ENCODE measurements around the gene ADA.

GRCh38 chr20:44641325-44641724, 10.2 kb downstream of the ADA start:
- TF ChIP-seq POLR2AphosphoS5 (IDR thresholded peaks at IDR 0.05; ENCODE audit: low read depth, low read length): no peak
- TF ChIP-seq, protein P1, sequence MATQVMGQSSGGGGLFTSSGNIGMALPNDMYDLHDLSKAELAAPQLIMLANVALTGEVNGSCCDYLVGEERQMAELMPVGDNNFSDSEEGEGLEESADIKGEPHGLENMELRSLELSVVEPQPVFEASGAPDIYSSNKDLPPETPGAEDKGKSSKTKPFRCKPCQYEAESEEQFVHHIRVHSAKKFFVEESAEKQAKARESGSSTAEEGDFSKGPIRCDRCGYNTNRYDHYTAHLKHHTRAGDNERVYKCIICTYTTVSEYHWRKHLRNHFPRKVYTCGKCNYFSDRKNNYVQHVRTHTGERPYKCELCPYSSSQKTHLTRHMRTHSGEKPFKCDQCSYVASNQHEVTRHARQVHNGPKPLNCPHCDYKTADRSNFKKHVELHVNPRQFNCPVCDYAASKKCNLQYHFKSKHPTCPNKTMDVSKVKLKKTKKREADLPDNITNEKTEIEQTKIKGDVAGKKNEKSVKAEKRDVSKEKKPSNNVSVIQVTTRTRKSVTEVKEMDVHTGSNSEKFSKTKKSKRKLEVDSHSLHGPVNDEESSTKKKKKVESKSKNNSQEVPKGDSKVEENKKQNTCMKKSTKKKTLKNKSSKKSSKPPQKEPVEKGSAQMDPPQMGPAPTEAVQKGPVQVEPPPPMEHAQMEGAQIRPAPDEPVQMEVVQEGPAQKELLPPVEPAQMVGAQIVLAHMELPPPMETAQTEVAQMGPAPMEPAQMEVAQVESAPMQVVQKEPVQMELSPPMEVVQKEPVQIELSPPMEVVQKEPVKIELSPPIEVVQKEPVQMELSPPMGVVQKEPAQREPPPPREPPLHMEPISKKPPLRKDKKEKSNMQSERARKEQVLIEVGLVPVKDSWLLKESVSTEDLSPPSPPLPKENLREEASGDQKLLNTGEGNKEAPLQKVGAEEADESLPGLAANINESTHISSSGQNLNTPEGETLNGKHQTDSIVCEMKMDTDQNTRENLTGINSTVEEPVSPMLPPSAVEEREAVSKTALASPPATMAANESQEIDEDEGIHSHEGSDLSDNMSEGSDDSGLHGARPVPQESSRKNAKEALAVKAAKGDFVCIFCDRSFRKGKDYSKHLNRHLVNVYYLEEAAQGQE (IDR thresholded peaks at IDR 0.05; ENCODE audit: insufficient read depth in 1 of 2, low read depth in 2 of 2, low read length in 2 of 2): no peak
- TF ChIP-seq TAF1 (IDR thresholded peaks at IDR 0.05; ENCODE audit: borderline replicate concordance, insufficient read depth, low read length): no peak
- TF ChIP-seq SIN3A (IDR thresholded peaks at IDR 0.05; ENCODE audit: borderline replicate concordance, insufficient read depth, low read length): no peak

Measured in PFSK-1 (cell line).